Gastrocnemius medialis (tissue), 4 donors: ENCODE measurements around the gene TIPARP. TPM values are rescaled to one million over a fixed set of nuclear protein-coding genes. Genes with fewer than 3 reads are reported as not detected.

ENCODE experiments used
- ATAC-seq, 2 donors: fragments of 150-250 bp; one replicate each; pipeline ENCODE4 v1.9.1; 2016
- DNase-seq, 2 donors: peaks; one replicate each; pipeline ENCODE4 v3.0.0-alpha.2; 2019
- H3K27ac ChIP-seq, 4 donors: fragments of 200-600 bp; sonication (generic); 1 replicate in 1 of 4; 2 replicates in 3 of 4; pipeline ENCODE4 v1.5.1; 2016 to 2018; ENCODE audit warnings: mild to moderate bottlenecking in 2 of 4, moderate library complexity in 1 of 4
- H3K27me3 ChIP-seq, 3 donors: fragments of 200-600 bp; sonication (generic) in 2 of 3; 1 replicate in 1 of 3; 2 replicates in 2 of 3; pipeline versions ENCODE4 v1.5.1 to v1.6.0; 2016 to 2019; ENCODE audit warnings: mild to moderate bottlenecking in 1 of 3, moderate library complexity in 1 of 3
- H3K36me3 ChIP-seq, 2 donors: fragments of 200-600 bp; sonication (generic) in 1 of 2; one replicate each; pipeline ENCODE4 v1.5.1; 2017 to 2018
- H3K4me1 ChIP-seq, 2 donors: fragments of 200-600 bp; sonication (generic) in 1 of 2; one replicate each; pipeline ENCODE4 v1.5.1; 2016 to 2017; ENCODE audit warnings: mild to moderate bottlenecking in 2 of 2
- H3K4me3 ChIP-seq, 4 donors: fragments of 200-600 bp; sonication (generic) in 3 of 4; 1 replicate in 1 of 4; 2 replicates in 3 of 4; pipeline ENCODE4 v1.5.1; 2016 to 2019; ENCODE audit warnings: mild to moderate bottlenecking in 2 of 4
- H3K9me3 ChIP-seq, 3 donors: fragments of 200-600 bp; sonication (generic) in 2 of 3; 1 replicate in 1 of 3; 2 replicates in 2 of 3; pipeline ENCODE4 v1.5.1; 2016 to 2019
- POLR2A ChIP-seq, 2 donors: fragments of 450-650 bp; IDR thresholded peaks; one replicate each; pipeline ENCODE4 v1.6.1; 2017; ENCODE audit warnings: antibody characterized with exemption in 2 of 2, mild to moderate bottlenecking in 2 of 2, moderate library complexity in 2 of 2
- in situ Hi-C, 4 donors: fragments of 200-750 bp; cut with MboI; loops; one replicate each; pipeline versions ENCODE4 v1.15.0 to v1.8.0; 2017; ENCODE audit warnings: low sequenced_read_pairs in 4 of 4
- intact Hi-C: fragments of 100-400 bp; cut with DNase I; formaldehyde crosslinking; loops from one replicate; pipeline ENCODE4 v1.15.1; 2023; ENCODE audit warnings: low total_unique reads
- total RNA-seq, 4 donors: library from RNA; depleted of rRNA; stranded (reverse); fragments of >200 nt; gene quantifications; one replicate each; pipeline versions ENCODE4 v1.1.0 to v1.2.3, GENCODE V29; 2016
- TF ChIP-seq, protein P1 (sequence below), 5 experiments: fragments of 450-650 bp in 3 of 5; fragments of 200-600 bp in 2 of 5; sonication (generic) in 2 of 5; IDR thresholded peaks in 4 of 5; conservative IDR thresholded peaks in 1 of 5; 1 replicate in 4 of 5; 2 replicates in 1 of 5; pipeline ENCODE4 v1.5.1; 2016 to 2019; ENCODE audit warnings: antibody characterized with exemption in 5 of 5, mild to moderate bottlenecking in 3 of 5, moderate library complexity in 3 of 5

TIPARP gene, protein sequence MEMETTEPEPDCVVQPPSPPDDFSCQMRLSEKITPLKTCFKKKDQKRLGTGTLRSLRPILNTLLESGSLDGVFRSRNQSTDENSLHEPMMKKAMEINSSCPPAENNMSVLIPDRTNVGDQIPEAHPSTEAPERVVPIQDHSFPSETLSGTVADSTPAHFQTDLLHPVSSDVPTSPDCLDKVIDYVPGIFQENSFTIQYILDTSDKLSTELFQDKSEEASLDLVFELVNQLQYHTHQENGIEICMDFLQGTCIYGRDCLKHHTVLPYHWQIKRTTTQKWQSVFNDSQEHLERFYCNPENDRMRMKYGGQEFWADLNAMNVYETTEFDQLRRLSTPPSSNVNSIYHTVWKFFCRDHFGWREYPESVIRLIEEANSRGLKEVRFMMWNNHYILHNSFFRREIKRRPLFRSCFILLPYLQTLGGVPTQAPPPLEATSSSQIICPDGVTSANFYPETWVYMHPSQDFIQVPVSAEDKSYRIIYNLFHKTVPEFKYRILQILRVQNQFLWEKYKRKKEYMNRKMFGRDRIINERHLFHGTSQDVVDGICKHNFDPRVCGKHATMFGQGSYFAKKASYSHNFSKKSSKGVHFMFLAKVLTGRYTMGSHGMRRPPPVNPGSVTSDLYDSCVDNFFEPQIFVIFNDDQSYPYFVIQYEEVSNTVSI
- 10 to 100 TPM; 16.0 to 50.2 (median 31.7) TPM for total RNA-seq

DNA sequence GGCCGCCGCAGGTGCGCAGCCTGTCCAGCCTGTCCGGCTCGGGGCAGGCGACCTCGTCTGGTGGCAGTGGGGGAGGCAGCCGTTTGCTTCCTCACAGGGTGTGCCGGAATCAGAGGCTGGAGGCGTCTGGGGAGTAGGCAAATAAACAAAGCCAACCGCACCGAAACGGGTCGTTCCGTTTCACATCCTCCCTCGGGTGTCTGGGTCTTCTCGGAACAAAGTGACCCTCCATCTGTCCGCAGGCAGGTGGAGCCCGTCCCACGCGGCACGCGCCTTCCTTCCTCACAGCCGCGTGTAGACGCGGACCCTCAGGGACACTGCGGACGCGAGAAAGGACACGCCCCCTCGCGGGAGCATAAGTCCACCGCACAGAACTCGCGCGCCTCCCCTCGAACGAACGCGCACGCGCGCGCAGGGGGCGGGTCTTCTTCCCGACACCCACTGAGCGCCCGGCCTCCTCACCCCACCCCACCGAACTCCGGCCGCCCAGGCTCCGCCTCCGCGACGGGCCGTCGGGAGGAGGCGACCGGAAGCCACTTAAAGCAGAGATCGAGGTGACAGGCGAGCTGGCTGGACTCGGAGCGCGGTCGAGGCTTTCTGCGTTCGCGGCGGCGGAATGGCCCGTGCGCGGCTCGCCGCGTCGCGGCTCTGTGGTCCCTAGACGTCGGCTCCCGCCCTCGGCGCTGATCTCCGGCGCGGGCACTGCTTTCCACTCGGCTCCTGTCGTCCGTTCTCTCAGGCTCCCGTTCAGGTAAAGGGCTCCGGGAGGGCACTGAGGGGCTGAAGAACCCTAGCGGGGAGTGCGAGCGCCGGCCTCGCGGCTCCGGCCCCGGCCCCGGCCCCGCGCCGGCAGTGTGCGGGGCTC, at the start of gene TIPARP:
TSS of gene TIPARP (plus strand) at position 545 of the 865 bp plus-strand sequence. CDS start 3,108 bp downstream, outside the sequence.
- intact Hi-C loops, result loop anchor here (1.0 to 10.0 kb wide), 7 partner anchors 43 to 819 kb away; partner anchors contain the start of genes SLC33A1 and SSR3
- Histone ChIP-seq H3K9me3 (no peaks in the 10 kb centered on the region), H3K27me3 (no peaks in the 10 kb centered on the region), H3K4me1 (peaks cover 34 to 37% of the 10 kb centered on the region in 2 donors), H3K27ac (peak within 1 kb of the TSS; percentile 95 to 100 (median 98)), H3K4me3 (peak within 1 kb of the TSS; percentile 77 to 92 (median 91)), H3K36me3 (peaks cover 2 to 8% of the 10 kb centered on the region in 2 donors)
- DNase-seq (peak; percentile 99), ATAC-seq (peak; percentile 79 to 89)
- TF ChIP-seq POLR2A (IDR thresholded peaks at IDR 0.05), result peak; percentile 98 to 99
- TF ChIP-seq, protein P1, sequence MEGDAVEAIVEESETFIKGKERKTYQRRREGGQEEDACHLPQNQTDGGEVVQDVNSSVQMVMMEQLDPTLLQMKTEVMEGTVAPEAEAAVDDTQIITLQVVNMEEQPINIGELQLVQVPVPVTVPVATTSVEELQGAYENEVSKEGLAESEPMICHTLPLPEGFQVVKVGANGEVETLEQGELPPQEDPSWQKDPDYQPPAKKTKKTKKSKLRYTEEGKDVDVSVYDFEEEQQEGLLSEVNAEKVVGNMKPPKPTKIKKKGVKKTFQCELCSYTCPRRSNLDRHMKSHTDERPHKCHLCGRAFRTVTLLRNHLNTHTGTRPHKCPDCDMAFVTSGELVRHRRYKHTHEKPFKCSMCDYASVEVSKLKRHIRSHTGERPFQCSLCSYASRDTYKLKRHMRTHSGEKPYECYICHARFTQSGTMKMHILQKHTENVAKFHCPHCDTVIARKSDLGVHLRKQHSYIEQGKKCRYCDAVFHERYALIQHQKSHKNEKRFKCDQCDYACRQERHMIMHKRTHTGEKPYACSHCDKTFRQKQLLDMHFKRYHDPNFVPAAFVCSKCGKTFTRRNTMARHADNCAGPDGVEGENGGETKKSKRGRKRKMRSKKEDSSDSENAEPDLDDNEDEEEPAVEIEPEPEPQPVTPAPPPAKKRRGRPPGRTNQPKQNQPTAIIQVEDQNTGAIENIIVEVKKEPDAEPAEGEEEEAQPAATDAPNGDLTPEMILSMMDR (IDR thresholded peaks at IDR 0.05 in 4 of 5, conservative IDR thresholded peaks at IDR 0.05 in 1 of 5), result peak; percentile 63 to 87 (median 84)
- in situ Hi-C loops, result loop anchor here in 3 of 4 donors (5.0 to 10.0 kb wide), 3 partner anchors 141 to 461 kb away; no protein-coding TSS in a partner anchor

DNA sequence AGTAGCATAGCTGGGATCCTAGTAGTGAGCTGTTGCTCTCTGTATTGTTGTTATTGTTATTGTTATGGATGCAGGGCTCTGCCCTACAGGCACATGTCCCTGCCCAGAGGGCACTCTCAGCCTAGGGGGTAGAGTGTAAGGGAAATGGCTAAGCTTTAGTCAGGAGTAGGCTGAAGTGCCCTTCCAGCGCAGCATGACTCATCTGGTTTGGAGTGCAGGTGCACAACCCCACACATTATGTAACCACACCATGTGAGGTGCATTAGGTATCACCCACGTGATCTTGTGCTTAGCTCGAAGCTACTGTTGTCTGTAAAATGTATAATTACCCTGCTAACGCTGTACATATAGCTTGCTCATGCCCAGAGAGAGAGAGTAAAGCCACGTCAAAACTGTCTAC, 48.3 kb upstream of the TIPARP start:
- intact Hi-C loops, result no loop called here
- H3K9me3 ChIP-seq, result no peaks in the 10 kb centered on the region
- no peak overlapping the region for H3K4me3 ChIP-seq
- no peak for DNase-seq
- H3K36me3 ChIP-seq, result no peaks in the 10 kb centered on the region
- TF ChIP-seq POLR2A (IDR thresholded peaks at IDR 0.05), result no peak
- H3K4me1 ChIP-seq, result peaks cover 17 to 37% of the 10 kb centered on the region in 2 donors
- in situ Hi-C loops, result no loop called here
- H3K27ac ChIP-seq, result no peak overlapping the region
- no peaks in the 10 kb centered on the region for H3K27me3 ChIP-seq
- ATAC-seq, result no peak

DNA sequence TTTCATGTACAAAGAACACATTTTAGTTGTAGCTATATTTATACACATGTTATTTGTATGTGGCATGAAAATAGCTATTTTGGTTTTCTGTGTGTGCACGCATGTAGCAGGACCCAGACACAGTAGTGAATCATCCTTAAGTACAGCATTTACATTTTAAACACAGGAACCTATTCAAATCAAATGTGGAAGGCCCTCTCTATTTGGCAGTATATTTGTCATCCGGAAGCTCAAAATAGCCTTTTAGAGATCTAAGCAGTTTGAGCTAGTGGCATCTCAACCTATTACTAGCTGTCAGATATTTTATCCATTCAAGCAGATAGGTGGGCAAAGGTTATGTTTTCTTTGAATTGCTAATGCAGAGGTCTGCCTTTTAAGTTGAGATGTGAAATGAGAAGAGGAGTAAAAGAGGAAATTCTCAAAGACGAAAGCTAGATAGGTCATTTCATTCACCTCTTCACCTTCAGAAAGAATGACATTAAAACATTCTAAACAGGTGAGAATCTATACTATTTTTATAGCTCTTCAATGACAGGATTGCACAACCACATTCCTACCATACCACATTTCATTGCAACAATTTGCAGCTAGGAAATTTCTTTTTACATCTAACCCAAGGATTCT, 46.3 kb upstream of the TIPARP start:
- intact Hi-C loops, result no loop called here
- DNase-seq, result no peak
- Histone ChIP-seq H3K9me3 (no peaks in the 10 kb centered on the region), H3K36me3 (no peaks in the 10 kb centered on the region), H3K27me3 (no peaks in the 10 kb centered on the region), H3K4me1 (peaks cover 17 to 44% of the 10 kb centered on the region in 2 donors), H3K4me3 (no peak overlapping the region), H3K27ac (no peak overlapping the region)
- TF ChIP-seq, protein P1 (IDR thresholded peaks at IDR 0.05 in 4 of 5, conservative IDR thresholded peaks at IDR 0.05 in 1 of 5), result no peak
- no peak for TF ChIP-seq POLR2A (IDR thresholded peaks at IDR 0.05)
- in situ Hi-C loops, result no loop called here
- ATAC-seq, result no peak

DNA sequence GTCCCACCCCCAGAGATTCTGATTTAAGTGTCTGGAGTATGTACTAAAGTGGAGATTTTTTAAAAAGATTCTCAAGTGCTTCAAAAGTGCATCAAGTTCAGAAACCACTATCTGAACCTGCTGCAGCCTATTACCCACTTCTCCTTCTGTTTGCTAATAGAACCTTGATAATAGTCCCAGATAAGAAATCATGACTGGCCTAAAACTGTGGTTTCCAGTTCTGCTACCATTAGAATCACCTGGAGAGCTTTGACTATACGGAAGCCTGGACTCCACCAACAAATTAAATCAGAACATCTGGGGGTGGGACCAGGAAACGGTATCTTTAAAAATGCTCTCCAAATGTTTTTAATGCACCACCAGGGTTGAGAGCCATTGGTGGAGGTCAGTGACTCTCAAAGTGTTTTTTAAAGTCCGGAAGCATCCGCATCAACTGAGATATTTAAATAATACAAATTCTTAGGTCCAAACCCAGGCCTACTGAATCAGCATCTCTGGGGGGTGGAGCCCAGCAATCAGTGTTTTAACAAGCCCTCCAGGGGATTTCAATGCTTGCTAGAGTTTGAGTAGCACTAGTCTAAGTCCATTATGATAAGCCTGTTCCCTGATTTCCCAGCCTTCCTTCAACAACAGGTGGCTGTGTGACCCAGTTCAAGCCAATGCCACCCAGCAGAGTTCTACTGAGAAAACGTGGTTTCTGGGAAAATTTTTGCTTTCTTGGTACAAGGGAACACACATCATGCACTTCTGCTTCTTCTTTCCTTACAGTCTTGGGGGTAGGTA, 45.4 kb upstream of the TIPARP start:
- no peak overlapping the region for H3K4me3 ChIP-seq
- no peak for ATAC-seq
- H3K9me3 ChIP-seq, result no peaks in the 10 kb centered on the region
- in situ Hi-C loops (no loop called here), intact Hi-C loops (no loop called here)
- H3K36me3 ChIP-seq, result no peaks in the 10 kb centered on the region
- H3K27ac ChIP-seq, result peak overlapping the region in 3 of 4 donors; percentile 66 to 73 (median 71)
- H3K27me3 ChIP-seq, result no peaks in the 10 kb centered on the region
- no peak for DNase-seq
- H3K4me1 ChIP-seq, result peaks cover 17 to 44% of the 10 kb centered on the region in 2 donors
- TF ChIP-seq POLR2A (IDR thresholded peaks at IDR 0.05), result no peak
- TF ChIP-seq, protein P1 (IDR thresholded peaks at IDR 0.05 in 4 of 5, conservative IDR thresholded peaks at IDR 0.05 in 1 of 5), result no peak
